Measurements from ENCODE around the gene IL1RAP.

DNA sequence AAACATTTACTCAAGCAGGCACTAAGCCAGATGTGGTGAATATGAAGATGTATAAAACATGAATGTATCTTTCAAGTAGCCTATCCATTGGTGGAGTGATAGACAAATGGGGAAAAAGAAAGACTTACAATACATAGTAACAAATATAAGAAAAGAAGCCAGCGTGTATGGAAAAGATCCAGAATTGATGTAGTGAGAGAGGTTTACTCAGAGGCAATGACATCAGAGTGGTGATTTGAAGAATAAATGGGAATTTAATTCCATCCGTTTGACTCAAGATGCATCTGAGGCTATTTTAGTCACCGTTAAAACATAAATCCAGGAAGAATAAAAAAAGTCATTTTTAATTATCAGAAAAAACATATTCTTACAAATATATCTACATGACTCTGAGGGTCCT lies 162.6 kb downstream of the IL1RAP start:
- TF ChIP-seq EZH2phosphoT487 (IDR thresholded peaks at IDR 0.05; ENCODE audit: insufficient read depth, low read depth) (no peak), EZH2 (IDR thresholded peaks at IDR 0.05; ENCODE audit: insufficient read depth, poor library complexity, severe bottlenecking) (no peak)

All from GM23248 (cell line).